Measurements from ENCODE around the gene CIRBP. TPM values are rescaled to one million over a fixed set of nuclear protein-coding genes. Genes with fewer than 3 reads are reported as not detected.

The CIRBP gene
- total RNA-seq, 2 donors from 2014 or later = 163 to 179 TPM

GRCh38 chr19:1296078-1296477 is 26.9 kb downstream of the CIRBP start:
- Histone ChIP-seq H3K9ac (ENCODE audit: low read depth in 2 of 2, low read length in 2 of 2) (no peak overlapping the region), H3K4me3 (no peak overlapping the region), H3K4me1 (peaks cover 6% of the 10 kb centered on the region), H3K27me3 (no peaks in the 10 kb centered on the region), H3K27ac (no peak overlapping the region), H3K36me3 (no peaks in the 10 kb centered on the region), H3K9me3 (no peaks in the 10 kb centered on the region)
- intact Hi-C loops (cut with DNase I) = no loop called here
- TF ChIP-seq CTCF (IDR thresholded peaks at IDR 0.05) = no peak
- no peak for DNase-seq

- no peaks in the 10 kb centered on the region for H3K36me3 ChIP-seq
- DNase-seq = no peak
Observed at GRCh38 chr19:1296575-1297271, 27.6 kb downstream of the CIRBP start.

GRCh38 chr19:1298235-1298634 is 29.1 kb downstream of the CIRBP start:
- no peak for DNase-seq

More at GRCh38 chr19:1296575-1297271, 27.6 kb downstream of the CIRBP start:
- Histone ChIP-seq H3K9me3 (no peaks in the 10 kb centered on the region), H3K4me3 (no peak overlapping the region), H3K4me1 (no peaks in the 10 kb centered on the region), H3K9ac (ENCODE audit: low read depth in 2 of 2, low read length in 2 of 2) (no peak overlapping the region), H3K27me3 (no peaks in the 10 kb centered on the region), H3K27ac (no peak overlapping the region)
- no peak for TF ChIP-seq CTCF (IDR thresholded peaks at IDR 0.05)
- intact Hi-C loops (cut with DNase I) = no loop called here

GRCh38 chr19:1299801-1300200 is 30.7 kb downstream of the CIRBP start:
- H3K27me3 ChIP-seq = no peaks in the 10 kb centered on the region
- DNase-seq = no peak
- H3K9me3 ChIP-seq = no peaks in the 10 kb centered on the region
- H3K36me3 ChIP-seq = no peaks in the 10 kb centered on the region
- intact Hi-C loops (cut with DNase I) = no loop called here
- H3K4me3 ChIP-seq = no peak overlapping the region
- no peak for TF ChIP-seq CTCF (IDR thresholded peaks at IDR 0.05)
- H3K4me1 ChIP-seq = peaks cover 4% of the 10 kb centered on the region
- H3K27ac ChIP-seq = no peak overlapping the region
- H3K9ac ChIP-seq (ENCODE audit: low read depth in 2 of 2, low read length in 2 of 2) = no peak overlapping the region

More at GRCh38 chr19:1298235-1298634, 29.1 kb downstream of the CIRBP start:
- Histone ChIP-seq H3K9ac (ENCODE audit: low read depth in 2 of 2, low read length in 2 of 2) (no peak overlapping the region), H3K4me1 (no peaks in the 10 kb centered on the region), H3K36me3 (no peaks in the 10 kb centered on the region), H3K9me3 (no peaks in the 10 kb centered on the region), H3K27me3 (no peaks in the 10 kb centered on the region), H3K27ac (no peak overlapping the region), H3K4me3 (no peak overlapping the region)
- no peak for TF ChIP-seq CTCF (IDR thresholded peaks at IDR 0.05)
- intact Hi-C loops (cut with DNase I) = no loop called here

- H3K9me3 ChIP-seq = no peaks in the 10 kb centered on the region
- intact Hi-C loops (cut with DNase I) = no loop called here
- no peak for TF ChIP-seq CTCF (IDR thresholded peaks at IDR 0.05)
- no peaks in the 10 kb centered on the region for H3K27me3 ChIP-seq
- H3K27ac ChIP-seq = no peak overlapping the region
- no peaks in the 10 kb centered on the region for H3K36me3 ChIP-seq
- DNase-seq = no peak
- peaks cover 6% of the 10 kb centered on the region for H3K4me1 ChIP-seq
- no peak overlapping the region for H3K4me3 ChIP-seq
- H3K9ac ChIP-seq (ENCODE audit: low read depth in 2 of 2, low read length in 2 of 2) = no peak overlapping the region
Observed at GRCh38 chr19:1300744-1301490, 31.8 kb downstream of the CIRBP start.

Data from colonic mucosa (tissue), 4 donors.